ENCODE data around the gene CCDC92B.

DNA sequence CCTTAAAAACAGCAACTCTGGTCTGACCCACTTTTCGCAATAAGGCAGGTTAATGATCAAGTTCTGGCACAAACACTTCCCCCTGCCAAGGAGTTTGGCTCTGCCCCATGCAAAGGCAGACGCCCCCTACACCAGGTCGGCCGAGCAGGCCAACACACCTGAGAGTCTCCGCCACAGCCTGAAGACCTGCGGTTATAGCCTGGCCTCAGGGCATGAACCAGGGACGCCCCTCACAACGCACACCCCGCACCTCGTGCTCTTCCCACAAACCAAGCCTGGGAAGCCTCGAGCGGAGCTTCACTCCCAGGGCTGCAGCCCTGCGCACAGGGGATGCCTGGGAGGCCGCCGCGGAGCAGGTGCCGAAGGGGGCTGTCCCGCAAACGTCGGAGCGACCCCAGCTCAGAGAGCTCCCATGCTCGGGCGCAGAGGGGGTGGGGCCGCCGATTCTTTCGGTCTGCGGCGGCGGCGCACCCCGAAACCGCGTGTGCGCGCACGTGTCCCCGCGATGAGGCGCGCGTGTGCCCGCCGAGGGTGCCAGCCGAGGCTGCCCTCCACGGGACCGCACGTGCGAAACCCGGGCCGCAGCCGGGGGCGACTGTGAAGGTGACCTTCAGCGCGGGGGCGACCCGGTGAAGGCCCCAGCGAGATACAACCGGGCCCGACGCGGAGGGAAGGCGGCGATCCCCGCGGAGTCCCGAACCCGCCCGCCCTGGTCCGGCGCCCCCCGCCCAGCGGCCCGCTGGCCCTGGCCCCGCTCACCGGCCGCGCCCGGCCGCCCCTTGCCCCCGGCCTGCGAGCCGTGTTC lies 38.4 kb downstream of the CCDC92B start:
- TF ChIP-seq, protein P1, sequence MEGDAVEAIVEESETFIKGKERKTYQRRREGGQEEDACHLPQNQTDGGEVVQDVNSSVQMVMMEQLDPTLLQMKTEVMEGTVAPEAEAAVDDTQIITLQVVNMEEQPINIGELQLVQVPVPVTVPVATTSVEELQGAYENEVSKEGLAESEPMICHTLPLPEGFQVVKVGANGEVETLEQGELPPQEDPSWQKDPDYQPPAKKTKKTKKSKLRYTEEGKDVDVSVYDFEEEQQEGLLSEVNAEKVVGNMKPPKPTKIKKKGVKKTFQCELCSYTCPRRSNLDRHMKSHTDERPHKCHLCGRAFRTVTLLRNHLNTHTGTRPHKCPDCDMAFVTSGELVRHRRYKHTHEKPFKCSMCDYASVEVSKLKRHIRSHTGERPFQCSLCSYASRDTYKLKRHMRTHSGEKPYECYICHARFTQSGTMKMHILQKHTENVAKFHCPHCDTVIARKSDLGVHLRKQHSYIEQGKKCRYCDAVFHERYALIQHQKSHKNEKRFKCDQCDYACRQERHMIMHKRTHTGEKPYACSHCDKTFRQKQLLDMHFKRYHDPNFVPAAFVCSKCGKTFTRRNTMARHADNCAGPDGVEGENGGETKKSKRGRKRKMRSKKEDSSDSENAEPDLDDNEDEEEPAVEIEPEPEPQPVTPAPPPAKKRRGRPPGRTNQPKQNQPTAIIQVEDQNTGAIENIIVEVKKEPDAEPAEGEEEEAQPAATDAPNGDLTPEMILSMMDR (IDR thresholded peaks at IDR 0.05) = no peak
- TF ChIP-seq, protein P2, sequence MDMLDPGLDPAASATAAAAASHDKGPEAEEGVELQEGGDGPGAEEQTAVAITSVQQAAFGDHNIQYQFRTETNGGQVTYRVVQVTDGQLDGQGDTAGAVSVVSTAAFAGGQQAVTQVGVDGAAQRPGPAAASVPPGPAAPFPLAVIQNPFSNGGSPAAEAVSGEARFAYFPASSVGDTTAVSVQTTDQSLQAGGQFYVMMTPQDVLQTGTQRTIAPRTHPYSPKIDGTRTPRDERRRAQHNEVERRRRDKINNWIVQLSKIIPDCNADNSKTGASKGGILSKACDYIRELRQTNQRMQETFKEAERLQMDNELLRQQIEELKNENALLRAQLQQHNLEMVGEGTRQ (IDR thresholded peaks at IDR 0.05; ENCODE audit: borderline replicate concordance, low read depth, low read length) = no peak
- TF ChIP-seq RFX5 (IDR thresholded peaks at IDR 0.05; ENCODE audit: low read length) = no peak
- no peak for TF ChIP-seq FOXJ3 (CRISPR knock-in tag; IDR thresholded peaks at IDR 0.05)
- TF ChIP-seq NFIC (IDR thresholded peaks at IDR 0.05; ENCODE audit: borderline replicate concordance) = no peak
- TF ChIP-seq, protein P3, sequence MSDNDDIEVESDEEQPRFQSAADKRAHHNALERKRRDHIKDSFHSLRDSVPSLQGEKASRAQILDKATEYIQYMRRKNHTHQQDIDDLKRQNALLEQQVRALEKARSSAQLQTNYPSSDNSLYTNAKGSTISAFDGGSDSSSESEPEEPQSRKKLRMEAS (IDR thresholded peaks at IDR 0.05; ENCODE audit: low read depth) = peak; percentile 33; the same call in 1 of the 2 replicates
- no peak for TF ChIP-seq TEAD4 (IDR thresholded peaks at IDR 0.05; ENCODE audit: borderline replicate concordance, insufficient read depth)

Measured in SK-N-SH (cell line).